Right lobe of liver (tissue), 6 donors: ENCODE measurements around the gene KAT6B. TPM values are rescaled to one million over a fixed set of nuclear protein-coding genes. Genes with fewer than 3 reads are reported as not detected.

Experiments used
- ATAC-seq, 4 donors: fragments of 200-7000 bp; cut with Tn5 transposase; one replicate each; pipeline ENCODE4 v1.9.1; 2020; ENCODE audit warnings: mild to moderate bottlenecking in 4 of 4, moderate library complexity in 4 of 4
- DNase-seq, 3 donors: peaks; one replicate each; pipeline ENCODE4 v3.0.0-alpha.2; 2020
- H3K27ac ChIP-seq, 3 donors: fragments of 200-600 bp; one replicate each; pipeline ENCODE4 v1.8.0; 2022
- H3K27me3 ChIP-seq, 2 donors: fragments of 200-600 bp; one replicate each; pipeline ENCODE4 v1.8.0; 2022
- H3K36me3 ChIP-seq, 4 donors: fragments of 200-600 bp; sonication (generic) in 1 of 4; one replicate each; pipeline versions ENCODE4 v1.5.1 to v1.8.0; 2017 to 2022; ENCODE audit warnings: control low read depth in 1 of 4
- H3K4me1 ChIP-seq, 4 donors: fragments of 200-600 bp; sonication (generic) in 1 of 4; one replicate each; pipeline versions ENCODE4 v1.5.1 to v1.8.0; 2017 to 2022; ENCODE audit warnings: control low read depth in 1 of 4
- H3K4me3 ChIP-seq, 3 donors: fragments of 200-600 bp; one replicate each; pipeline ENCODE4 v1.8.0; 2022
- H3K9me3 ChIP-seq, 4 donors: fragments of 200-600 bp; sonication (generic) in 1 of 4; one replicate each; pipeline versions ENCODE4 v1.5.1 to v1.8.0; 2017 to 2022; ENCODE audit warnings: control low read depth in 1 of 4
- CTCF ChIP-seq, 4 donors: fragments of 200-600 bp in 3 of 4; fragments of 450-650 bp in 1 of 4; IDR thresholded peaks; one replicate each; pipeline versions ENCODE4 v1.5.1 to v1.8.0; 2016 to 2022; ENCODE audit warnings: antibody characterized with exemption in 4 of 4, mild to moderate bottlenecking in 2 of 4
- POLR2A ChIP-seq: fragments of 450-650 bp; IDR thresholded peaks from one replicate; pipeline ENCODE4 v1.6.1; 2017; ENCODE audit warnings: antibody characterized with exemption, mild to moderate bottlenecking
- WGBS: methylation state at CpG from one replicate; pipeline ENCODE4 v1.1.6; 2018; ENCODE audit warnings: low coverage, low lambda C conversion rate; ENCODE audit not compliant: insufficient coverage; ENCODE audit errors: missing lambda C conversion rate; 5-methylcytosine and 5-hydroxymethylcytosine counted together
- intact Hi-C, 2 donors: fragments of 100-400 bp; cut with DNase I; formaldehyde crosslinking; loops; one replicate each; pipeline versions ENCODE4 v1.11.2 to v1.14.1; 2022
- total RNA-seq, 6 experiments: library from RNA; depleted of rRNA in 2 of 6; stranded (reverse); fragments of >200 nt in 2 of 6; fragmentation: NEBNext Ultra II Directional in 3 of 6; extraction: Animal tissue kit (Norgen Biotek cat#: 25700) in 3 of 6; gene quantifications; one replicate each; pipeline versions ENCODE4 v1.1.0 to v1.2.4, GENCODE V29; 2016 to 2023
- donor health status: DM: no; HTN: yes; CAD: no.
- donor health status: DM: no; HTN: no; CAD: no.
- donor health status: DM: no; HTN: no; CAD: no.
- donor health status: DM: no; HTN: yes; CAD: no.
- donor health status: DM: no; HTN: yes; CAD: no.

Gene KAT6B
- total RNA-seq, 6 experiments from 2014 or later: 9.2 to 17.1 (median 10.3) TPM

- Histone ChIP-seq H3K36me3 (peaks cover 0 to 9% (median 0%) of the 10 kb centered on the region in 4 donors), H3K9me3 (no peaks in the 10 kb centered on the region), H3K27me3 (no peaks in the 10 kb centered on the region), H3K4me1 (peaks cover 0 to 3% (median 0%) of the 10 kb centered on the region in 4 donors), H3K27ac (no peak overlapping the region), H3K4me3 (no peak overlapping the region)
- intact Hi-C loops: no loop called here
- no peak for TF ChIP-seq POLR2A
- no peak for TF ChIP-seq CTCF (IDR thresholded peaks at IDR 0.05)
- DNase-seq (no peak), ATAC-seq (no peak)
- 96% methylated on average over 2 of the region's 2 CpGs for WGBS
Measured at GRCh38 chr10:74846958-74847357, 20.6 kb downstream of the KAT6B start.

- intact Hi-C loops: no loop called here
- H3K4me3 ChIP-seq: no peak overlapping the region
- H3K27me3 ChIP-seq: no peaks in the 10 kb centered on the region
- DNase-seq: no peak
- no peaks in the 10 kb centered on the region for H3K9me3 ChIP-seq
- ATAC-seq: no peak
- no peak for TF ChIP-seq CTCF (IDR thresholded peaks at IDR 0.05)
- no peak for TF ChIP-seq POLR2A
- peaks cover 0 to 10% (median 3%) of the 10 kb centered on the region in 4 donors for H3K4me1 ChIP-seq
- H3K27ac ChIP-seq: no peak overlapping the region
- H3K36me3 ChIP-seq: no peaks in the 10 kb centered on the region
Measured at GRCh38 chr10:74851831-74852230, 25.4 kb downstream of the KAT6B start.

GRCh38 chr10:74852381-74852780 lies 26.0 kb downstream of the KAT6B start:
- Histone ChIP-seq H3K4me3 (no peak overlapping the region), H3K27ac (no peak overlapping the region), H3K4me1 (peaks cover 0 to 10% (median 3%) of the 10 kb centered on the region in 4 donors), H3K27me3 (no peaks in the 10 kb centered on the region), H3K9me3 (no peaks in the 10 kb centered on the region), H3K36me3 (no peaks in the 10 kb centered on the region)
- no peak for ATAC-seq
- no peak for DNase-seq
- TF ChIP-seq CTCF (IDR thresholded peaks at IDR 0.05): no peak
- TF ChIP-seq POLR2A: no peak
- intact Hi-C loops: no loop called here
- WGBS: 94% methylated on average over 2 of the region's 2 CpGs

- intact Hi-C loops: no loop called here
- Histone ChIP-seq H3K27me3 (no peaks in the 10 kb centered on the region), H3K4me1 (peaks cover 0 to 10% (median 3%) of the 10 kb centered on the region in 4 donors), H3K4me3 (no peak overlapping the region), H3K9me3 (no peaks in the 10 kb centered on the region), H3K27ac (no peak overlapping the region), H3K36me3 (no peaks in the 10 kb centered on the region)
- 37% methylated on average over 4 of the region's 4 CpGs for WGBS
- ATAC-seq (no peak), DNase-seq (no peak)
- TF ChIP-seq POLR2A (no peak), CTCF (IDR thresholded peaks at IDR 0.05) (no peak)
Measured at GRCh38 chr10:74854610-74855009, 28.2 kb downstream of the KAT6B start.

GRCh38 chr10:74855027-74855426 lies 28.6 kb downstream of the KAT6B start:
- Histone ChIP-seq H3K9me3 (no peaks in the 10 kb centered on the region), H3K36me3 (no peaks in the 10 kb centered on the region), H3K27me3 (no peaks in the 10 kb centered on the region), H3K27ac (no peak overlapping the region), H3K4me3 (no peak overlapping the region), H3K4me1 (peaks cover 0 to 10% (median 3%) of the 10 kb centered on the region in 4 donors)
- WGBS: 66% methylated on average over 2 of the region's 2 CpGs
- intact Hi-C loops: no loop called here
- TF ChIP-seq CTCF (IDR thresholded peaks at IDR 0.05) (no peak), POLR2A (no peak)
- ATAC-seq (peak; percentile 46 to 66 (median 54)), DNase-seq (no peak)
